ENCODE data around the gene PPFIA2. TPM values are rescaled to one million over a fixed set of nuclear protein-coding genes. Genes with fewer than 3 reads are reported as not detected.

The PPFIA2 gene
- total RNA-seq, 2 experiments from 2014 or later, result not detected

GRCh38 chr12:81274637-81275529 is 484.3 kb downstream of the PPFIA2 start:
- ChIA-PET POLR2A (no interaction called here), CTCF (no interaction called here)
- H3K27ac Mint-ChIP-seq, result no peak overlapping the region
- H3K36me3 Mint-ChIP-seq (ENCODE audit: low read depth), result no peaks in the 10 kb centered on the region
- Histone ChIP-seq H3K4me3 (ENCODE audit: low read length) (no peak overlapping the region), H3K36me3 (ENCODE audit: insufficient read depth, low read length) (no peaks in the 10 kb centered on the region), H3K9me3 (ENCODE audit: control insufficient read depth in 1 of 2, insufficient read depth in 1 of 2, low read length in 2 of 2) (no peaks in the 10 kb centered on the region), H3K27me3 (ENCODE audit: control insufficient read depth in 1 of 2, insufficient read depth in 2 of 2, low read length in 2 of 2) (no peaks in the 10 kb centered on the region), H3K4me1 (ENCODE audit: insufficient read depth, low read length) (no peaks in the 10 kb centered on the region), H3K27ac (ENCODE audit: low read depth in 1 of 2, low read length in 2 of 2) (no peak overlapping the region)
- TF ChIP-seq, protein P1, sequence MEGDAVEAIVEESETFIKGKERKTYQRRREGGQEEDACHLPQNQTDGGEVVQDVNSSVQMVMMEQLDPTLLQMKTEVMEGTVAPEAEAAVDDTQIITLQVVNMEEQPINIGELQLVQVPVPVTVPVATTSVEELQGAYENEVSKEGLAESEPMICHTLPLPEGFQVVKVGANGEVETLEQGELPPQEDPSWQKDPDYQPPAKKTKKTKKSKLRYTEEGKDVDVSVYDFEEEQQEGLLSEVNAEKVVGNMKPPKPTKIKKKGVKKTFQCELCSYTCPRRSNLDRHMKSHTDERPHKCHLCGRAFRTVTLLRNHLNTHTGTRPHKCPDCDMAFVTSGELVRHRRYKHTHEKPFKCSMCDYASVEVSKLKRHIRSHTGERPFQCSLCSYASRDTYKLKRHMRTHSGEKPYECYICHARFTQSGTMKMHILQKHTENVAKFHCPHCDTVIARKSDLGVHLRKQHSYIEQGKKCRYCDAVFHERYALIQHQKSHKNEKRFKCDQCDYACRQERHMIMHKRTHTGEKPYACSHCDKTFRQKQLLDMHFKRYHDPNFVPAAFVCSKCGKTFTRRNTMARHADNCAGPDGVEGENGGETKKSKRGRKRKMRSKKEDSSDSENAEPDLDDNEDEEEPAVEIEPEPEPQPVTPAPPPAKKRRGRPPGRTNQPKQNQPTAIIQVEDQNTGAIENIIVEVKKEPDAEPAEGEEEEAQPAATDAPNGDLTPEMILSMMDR (IDR thresholded peaks at IDR 0.05), result no peak
- DNase-seq (no peak), ATAC-seq (ENCODE audit: poor library complexity) (no peak)
- no peaks in the 10 kb centered on the region for H3K27me3 Mint-ChIP-seq
- intact Hi-C loops (cut with DNase I, micrococcal nuclease), result no loop called here
- H3K9me3 Mint-ChIP-seq, result no peaks in the 10 kb centered on the region
- H3K4me1 Mint-ChIP-seq (ENCODE audit: low read depth), result no peaks in the 10 kb centered on the region
- H3K4me3 Mint-ChIP-seq, result no peak overlapping the region

DNA sequence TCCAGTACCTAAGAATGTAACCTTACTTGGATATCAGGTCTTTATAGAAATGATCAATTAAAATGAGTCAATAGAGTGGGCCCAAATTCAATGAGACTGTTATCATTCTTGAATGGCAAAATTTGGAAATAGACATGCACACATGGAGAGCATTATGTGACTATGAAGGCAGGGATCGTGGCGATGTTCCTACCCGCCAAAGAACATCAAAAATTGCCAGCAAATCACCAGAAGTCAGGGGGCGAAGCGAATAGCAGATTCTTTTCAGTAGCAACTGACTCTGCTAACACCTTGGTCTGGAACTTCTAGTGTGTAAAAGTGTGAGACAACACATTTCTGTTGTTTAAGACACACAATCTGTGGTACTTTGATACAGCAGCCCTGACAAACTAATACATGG is 488.8 kb downstream of the PPFIA2 start:
- H3K4me1 Mint-ChIP-seq (ENCODE audit: low read depth), result no peaks in the 10 kb centered on the region
- no peaks in the 10 kb centered on the region for H3K27me3 Mint-ChIP-seq
- no peak overlapping the region for H3K27ac Mint-ChIP-seq
- DNase-seq, result no peak
- no peak overlapping the region for H3K27ac ChIP-seq (ENCODE audit: low read depth in 1 of 2, low read length in 2 of 2)
- ATAC-seq (ENCODE audit: poor library complexity), result no peak
- H3K27me3 ChIP-seq (ENCODE audit: control insufficient read depth in 1 of 2, insufficient read depth in 2 of 2, low read length in 2 of 2), result no peaks in the 10 kb centered on the region
- intact Hi-C loops (cut with DNase I, micrococcal nuclease), result no loop called here
- H3K4me1 ChIP-seq (ENCODE audit: insufficient read depth, low read length), result no peaks in the 10 kb centered on the region
- no peak overlapping the region for H3K4me3 ChIP-seq (ENCODE audit: low read length)
- no peaks in the 10 kb centered on the region for H3K36me3 Mint-ChIP-seq (ENCODE audit: low read depth)
- H3K9me3 Mint-ChIP-seq, result no peaks in the 10 kb centered on the region
- no peaks in the 10 kb centered on the region for H3K36me3 ChIP-seq (ENCODE audit: insufficient read depth, low read length)
- TF ChIP-seq, protein P1 (IDR thresholded peaks at IDR 0.05), result no peak
- CTCF ChIA-PET, result no interaction called here
- no peaks in the 10 kb centered on the region for H3K9me3 ChIP-seq (ENCODE audit: control insufficient read depth in 1 of 2, insufficient read depth in 1 of 2, low read length in 2 of 2)
- POLR2A ChIA-PET, result no interaction called here
- H3K4me3 Mint-ChIP-seq, result no peak overlapping the region

- Histone ChIP-seq H3K36me3 (ENCODE audit: insufficient read depth, low read length) (no peaks in the 10 kb centered on the region), H3K4me3 (ENCODE audit: low read length) (no peak overlapping the region), H3K4me1 (ENCODE audit: insufficient read depth, low read length) (no peaks in the 10 kb centered on the region), H3K27me3 (ENCODE audit: control insufficient read depth in 1 of 2, insufficient read depth in 2 of 2, low read length in 2 of 2) (no peaks in the 10 kb centered on the region), H3K9me3 (ENCODE audit: control insufficient read depth in 1 of 2, insufficient read depth in 1 of 2, low read length in 2 of 2) (no peaks in the 10 kb centered on the region), H3K27ac (ENCODE audit: low read depth in 1 of 2, low read length in 2 of 2) (no peak overlapping the region)
- ChIA-PET CTCF (no interaction called here), POLR2A (no interaction called here)
- Mint-ChIP-seq H3K4me3 (no peak overlapping the region), H3K36me3 (ENCODE audit: low read depth) (no peaks in the 10 kb centered on the region), H3K9me3 (no peaks in the 10 kb centered on the region), H3K27ac (no peak overlapping the region), H3K4me1 (ENCODE audit: low read depth) (no peaks in the 10 kb centered on the region), H3K27me3 (no peaks in the 10 kb centered on the region)
- intact Hi-C loops (cut with DNase I, micrococcal nuclease), result no loop called here
- DNase-seq (no peak), ATAC-seq (ENCODE audit: poor library complexity) (no peak)
- TF ChIP-seq, protein P1 (IDR thresholded peaks at IDR 0.05), result no peak
Measured at GRCh38 chr12:81263072-81263471, 496.1 kb downstream of the PPFIA2 start.
